Measurements from ENCODE around the gene SOX13. TPM values are rescaled to one million over a fixed set of nuclear protein-coding genes. Genes with fewer than 3 reads are reported as not detected.

SOX13 gene
- total RNA-seq, 1 donor from 2014 or later, result 9.1 TPM

- H3K27ac Mint-ChIP-seq (ENCODE audit: unreplicated experiment), result no peak overlapping the region
- DNase-seq (ENCODE audit: low spot score), result no peak
- H3K27me3 Mint-ChIP-seq (ENCODE audit: low read depth), result no peaks in the 10 kb centered on the region
- H3K4me1 Mint-ChIP-seq (ENCODE audit: low read depth), result no peaks in the 10 kb centered on the region
- no peaks in the 10 kb centered on the region for H3K9me3 Mint-ChIP-seq (ENCODE audit: low read depth)
- no peak for TF ChIP-seq CTCF (IDR thresholded peaks at IDR 0.05)
- H3K36me3 Mint-ChIP-seq (ENCODE audit: low read depth), result peaks cover 10% of the 10 kb centered on the region
- H3K4me3 Mint-ChIP-seq (ENCODE audit: unreplicated experiment), result no peak overlapping the region
Measured at GRCh38 chr1:204136814-204137213, 63.9 kb downstream of the SOX13 start.

- H3K36me3 Mint-ChIP-seq (ENCODE audit: low read depth), result peaks cover 10% of the 10 kb centered on the region
- H3K9me3 Mint-ChIP-seq (ENCODE audit: low read depth), result no peaks in the 10 kb centered on the region
- no peaks in the 10 kb centered on the region for H3K4me1 Mint-ChIP-seq (ENCODE audit: low read depth)
- no peaks in the 10 kb centered on the region for H3K27me3 Mint-ChIP-seq (ENCODE audit: low read depth)
- H3K27ac Mint-ChIP-seq (ENCODE audit: unreplicated experiment), result no peak overlapping the region
- TF ChIP-seq CTCF (IDR thresholded peaks at IDR 0.05), result no peak
- no peak for DNase-seq (ENCODE audit: low spot score)
- H3K4me3 Mint-ChIP-seq (ENCODE audit: unreplicated experiment), result no peak overlapping the region
Measured at GRCh38 chr1:204139088-204139487, 66.2 kb downstream of the SOX13 start.

GRCh38 chr1:204139952-204140351 lies 67.0 kb downstream of the SOX13 start:
- no peak for DNase-seq (ENCODE audit: low spot score)
- Mint-ChIP-seq H3K36me3 (ENCODE audit: low read depth) (peaks cover 12% of the 10 kb centered on the region), H3K9me3 (ENCODE audit: low read depth) (no peaks in the 10 kb centered on the region), H3K27me3 (ENCODE audit: low read depth) (no peaks in the 10 kb centered on the region), H3K4me3 (ENCODE audit: unreplicated experiment) (no peak overlapping the region), H3K4me1 (ENCODE audit: low read depth) (no peaks in the 10 kb centered on the region), H3K27ac (ENCODE audit: unreplicated experiment) (no peak overlapping the region)
- TF ChIP-seq CTCF (IDR thresholded peaks at IDR 0.05), result no peak

- H3K27ac Mint-ChIP-seq (ENCODE audit: unreplicated experiment), result no peak overlapping the region
- peaks cover 13% of the 10 kb centered on the region for H3K36me3 Mint-ChIP-seq (ENCODE audit: low read depth)
- DNase-seq (ENCODE audit: low spot score), result no peak
- no peak for TF ChIP-seq CTCF (IDR thresholded peaks at IDR 0.05)
- H3K27me3 Mint-ChIP-seq (ENCODE audit: low read depth), result no peaks in the 10 kb centered on the region
- H3K4me1 Mint-ChIP-seq (ENCODE audit: low read depth), result no peaks in the 10 kb centered on the region
- H3K4me3 Mint-ChIP-seq (ENCODE audit: unreplicated experiment), result no peak overlapping the region
- H3K9me3 Mint-ChIP-seq (ENCODE audit: low read depth), result no peaks in the 10 kb centered on the region
Measured at GRCh38 chr1:204141131-204141530, 68.2 kb downstream of the SOX13 start.

GRCh38 chr1:204142032-204142974 lies 69.4 kb downstream of the SOX13 start:
- H3K9me3 Mint-ChIP-seq (ENCODE audit: low read depth), result no peaks in the 10 kb centered on the region
- no peaks in the 10 kb centered on the region for H3K27me3 Mint-ChIP-seq (ENCODE audit: low read depth)
- DNase-seq (ENCODE audit: low spot score), result no peak
- no peak for TF ChIP-seq CTCF (IDR thresholded peaks at IDR 0.05)
- H3K4me3 Mint-ChIP-seq (ENCODE audit: unreplicated experiment), result no peak overlapping the region
- H3K27ac Mint-ChIP-seq (ENCODE audit: unreplicated experiment), result no peak overlapping the region
- no peaks in the 10 kb centered on the region for H3K4me1 Mint-ChIP-seq (ENCODE audit: low read depth)
- peaks cover 13% of the 10 kb centered on the region for H3K36me3 Mint-ChIP-seq (ENCODE audit: low read depth)
